Osteocyte (in vitro differentiated cells): Measurements from ENCODE around the gene CHD6. TPM values are rescaled to one million over a fixed set of nuclear protein-coding genes. Genes with fewer than 3 reads are reported as not detected.

Experiments used
- DNase-seq: peaks from one replicate; pipeline ENCODE4 v3.0.0; 2021; ENCODE audit warnings: mixed read lengths; ENCODE audit not compliant: unreplicated experiment; ENCODE audit errors: extremely low spot score
- H3K27ac Mint-ChIP-seq: one replicate; pipeline ENCODE4 v1.8.0; 2021; ENCODE audit warnings: mild to moderate bottlenecking, mixed read lengths; ENCODE audit not compliant: unreplicated experiment
- H3K27me3 Mint-ChIP-seq: one replicate; pipeline ENCODE4 v1.8.0; 2021; ENCODE audit warnings: mixed read lengths; ENCODE audit not compliant: unreplicated experiment
- H3K36me3 Mint-ChIP-seq: one replicate; pipeline ENCODE4 v1.8.0; 2021; ENCODE audit warnings: mixed read lengths; ENCODE audit not compliant: unreplicated experiment
- H3K4me1 Mint-ChIP-seq: one replicate; pipeline ENCODE4 v1.8.0; 2021; ENCODE audit warnings: mixed read lengths; ENCODE audit not compliant: unreplicated experiment
- H3K4me3 Mint-ChIP-seq: one replicate; pipeline ENCODE4 v1.8.0; 2021; ENCODE audit warnings: mild to moderate bottlenecking, moderate library complexity, mixed read lengths; ENCODE audit not compliant: unreplicated experiment
- H3K9me3 Mint-ChIP-seq: one replicate; pipeline ENCODE4 v1.8.0; 2021; ENCODE audit warnings: mixed read lengths; ENCODE audit not compliant: unreplicated experiment
- CTCF ChIP-seq: fragments of 200-600 bp; sonication (generic); IDR thresholded peaks from 2 replicates; pipeline ENCODE4 v1.5.0; 2021; ENCODE audit warnings: antibody characterized with exemption, mild to moderate bottlenecking, moderate library complexity
- total RNA-seq: library from RNA; stranded (reverse); gene quantifications from 2 replicates; pipeline ENCODE4 v1.2.1, GENCODE V29; 2021

Gene CHD6
- total RNA-seq, 1 donor from 2014 or later = 51.4 TPM

DNA sequence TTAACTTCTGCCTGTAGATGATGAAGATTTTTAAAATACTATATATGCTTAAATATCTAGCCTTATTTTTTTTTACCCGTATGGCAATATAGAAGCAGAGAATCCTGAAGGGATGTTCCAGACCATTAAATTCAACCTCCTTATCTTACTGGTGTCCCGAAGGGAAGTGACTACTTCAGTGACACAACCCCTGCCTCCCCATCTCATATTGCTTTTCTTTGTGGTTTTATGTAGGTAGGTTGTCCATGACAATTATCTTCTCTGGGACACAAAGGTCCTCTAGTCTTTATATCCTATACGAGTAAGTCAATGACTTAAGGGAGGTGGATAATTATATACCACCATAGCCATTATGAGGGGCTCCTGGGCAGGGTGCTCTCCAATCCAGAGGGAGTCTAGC is 194.2 kb downstream of the CHD6 start:
- peaks cover 75% of the 10 kb centered on the region for H3K36me3 Mint-ChIP-seq
- H3K4me1 Mint-ChIP-seq = peaks cover 6% of the 10 kb centered on the region
- no peak for TF ChIP-seq CTCF
- H3K27me3 Mint-ChIP-seq = no peaks in the 10 kb centered on the region
- no peak overlapping the region for H3K27ac Mint-ChIP-seq
- H3K9me3 Mint-ChIP-seq = no peaks in the 10 kb centered on the region
- no peak overlapping the region for H3K4me3 Mint-ChIP-seq
- DNase-seq = no peak

- DNase-seq = no peak
- peaks cover 73% of the 10 kb centered on the region for H3K36me3 Mint-ChIP-seq
- peaks cover 6% of the 10 kb centered on the region for H3K4me1 Mint-ChIP-seq
- peak overlapping the region; percentile 52 for H3K27ac Mint-ChIP-seq
- H3K4me3 Mint-ChIP-seq = no peak overlapping the region
- no peak for TF ChIP-seq CTCF
- no peaks in the 10 kb centered on the region for H3K9me3 Mint-ChIP-seq
- no peaks in the 10 kb centered on the region for H3K27me3 Mint-ChIP-seq
Observed at GRCh38 chr20:41422953-41423352, 195.2 kb downstream of the CHD6 start.

- TF ChIP-seq CTCF = no peak
- H3K4me3 Mint-ChIP-seq = no peak overlapping the region
- no peak for DNase-seq
Observed at GRCh38 chr20:41418739-41419293, 199.4 kb downstream of the CHD6 start.

DNA sequence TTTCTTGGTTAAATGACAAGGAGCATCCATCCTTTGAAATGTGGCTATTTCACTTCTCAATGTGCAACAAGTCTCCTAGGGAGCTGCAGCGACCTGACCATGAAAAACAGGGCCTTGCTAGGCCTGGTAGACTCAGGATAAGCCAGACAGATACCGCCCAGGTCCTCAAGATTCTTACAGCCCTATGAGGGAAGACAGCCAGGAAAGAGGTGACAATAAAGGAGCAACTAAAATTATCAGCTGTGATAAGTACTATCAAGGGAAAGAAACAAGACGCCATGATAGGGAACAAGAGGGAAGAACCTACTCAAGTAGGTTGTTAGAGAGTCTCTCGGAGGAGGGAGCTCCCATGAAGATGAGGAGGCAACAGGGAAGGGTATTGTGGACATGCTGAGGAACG is 200.1 kb downstream of the CHD6 start:
- peaks cover 74% of the 10 kb centered on the region for H3K36me3 Mint-ChIP-seq
- H3K27ac Mint-ChIP-seq = no peak overlapping the region

More at GRCh38 chr20:41418739-41419293, 199.4 kb downstream of the CHD6 start:
- Mint-ChIP-seq H3K9me3 (no peaks in the 10 kb centered on the region), H3K27me3 (no peaks in the 10 kb centered on the region), H3K36me3 (peaks cover 77% of the 10 kb centered on the region), H3K27ac (no peak overlapping the region), H3K4me1 (peaks cover 6% of the 10 kb centered on the region)

GRCh38 chr20:41415191-41415590 is 203.0 kb downstream of the CHD6 start:
- peaks cover 65% of the 10 kb centered on the region for H3K36me3 Mint-ChIP-seq
- no peaks in the 10 kb centered on the region for H3K27me3 Mint-ChIP-seq
- H3K4me1 Mint-ChIP-seq = no peaks in the 10 kb centered on the region
- H3K4me3 Mint-ChIP-seq = no peak overlapping the region
- H3K9me3 Mint-ChIP-seq = no peaks in the 10 kb centered on the region
- no peak for TF ChIP-seq CTCF
- H3K27ac Mint-ChIP-seq = no peak overlapping the region
- DNase-seq = no peak

More for the DNA sequence above, 200.1 kb downstream of the CHD6 start:
- Mint-ChIP-seq H3K4me1 (peaks cover under 1% of the 10 kb centered on the region), H3K4me3 (no peak overlapping the region), H3K9me3 (no peaks in the 10 kb centered on the region), H3K27me3 (no peaks in the 10 kb centered on the region)
- no peak for DNase-seq
- no peak for TF ChIP-seq CTCF
